Measurements from ENCODE around the gene GANAB. TPM values are rescaled to one million over a fixed set of nuclear protein-coding genes. Genes with fewer than 3 reads are reported as not detected.
"Not testable (repeated sequence)": the region's sequence is repeated elsewhere in the genome, so short reads cannot be mapped to it uniquely, and the experiment has no call there.

GANAB gene
- total RNA-seq (309 TPM), polyA plus RNA-seq (ENCODE audit: insufficient read depth, low read depth, low replicate concordance) (110 TPM)
- long read RNA-seq, donor 1, transcript GANAB-202 (24 exons, 3,608 nt) = major isoform, 8 of 67 reads
- long read RNA-seq, donor 1, partial matches to known transcripts = 19 of 67 reads
- long read RNA-seq, donor 1, other reads (novel, unspliced or antisense) = 34 of 67 reads
- long read RNA-seq, donor 2, transcript GANAB-202 (24 exons, 3,608 nt) = major isoform, 11 of 43 reads
- long read RNA-seq, donor 2, partial matches to known transcripts = 29 of 43 reads
- long read RNA-seq, donor 2, other reads (novel, unspliced or antisense) = 0 of 43 reads
- long read RNA-seq, donor 3, transcript GANAB-208 (4 exons, 608 nt) = minor isoform, 7 of 75 reads
- long read RNA-seq, donor 3, transcript GANAB-202 (24 exons, 3,608 nt) = major isoform, 14 of 75 reads
- long read RNA-seq, donor 3, transcript GANAB-201 (25 exons, 3,906 nt) = minor isoform, 6 of 75 reads
- long read RNA-seq, donor 3, partial matches to known transcripts = 48 of 75 reads
- long read RNA-seq, donor 3, other reads (novel, unspliced or antisense) = 0 of 75 reads
- long read RNA-seq, donor 4, transcript GANAB-201 (25 exons, 3,906 nt) = minor isoform, 6 of 43 reads
- long read RNA-seq, donor 4, transcript GANAB-202 (24 exons, 3,608 nt) = major isoform, 8 of 43 reads
- long read RNA-seq, donor 4, partial matches to known transcripts = 25 of 43 reads
- long read RNA-seq, donor 4, other reads (novel, unspliced or antisense) = 0 of 43 reads
- long read RNA-seq, donor 5, partial matches to known transcripts = 0 of 1 reads
- long read RNA-seq, donor 5, other reads (novel, unspliced or antisense) = 0 of 1 reads
- long read RNA-seq, donor 6, partial matches to known transcripts = 0 of 6 reads
- long read RNA-seq, donor 6, other reads (novel, unspliced or antisense) = 0 of 6 reads
- long read RNA-seq, donor 7, partial matches to known transcripts = 8 of 128 reads
- long read RNA-seq, donor 7, other reads (novel, unspliced or antisense) = 118 of 128 reads
- long read RNA-seq, donor 8, transcript GANAB-202 (24 exons, 3,608 nt) = major isoform, 8 of 92 reads
- long read RNA-seq, donor 8, partial matches to known transcripts = 62 of 92 reads
- long read RNA-seq, donor 8, other reads (novel, unspliced or antisense) = 18 of 92 reads
- long read RNA-seq, donor 9, partial matches to known transcripts = 26 of 33 reads
- long read RNA-seq, donor 9, other reads (novel, unspliced or antisense) = 0 of 33 reads
- long read RNA-seq, donor 10, transcript GANAB-208 (4 exons, 608 nt) = minor isoform, 5 of 46 reads
- long read RNA-seq, donor 10, transcript GANAB-202 (24 exons, 3,608 nt) = major isoform, 7 of 46 reads
- long read RNA-seq, donor 10, partial matches to known transcripts = 23 of 46 reads
- long read RNA-seq, donor 10, other reads (novel, unspliced or antisense) = 6 of 46 reads

GRCh38 chr11:62645946-62646824, at the start of gene GANAB:
Gene GANAB (minus strand): TSS chr11:62646613. CDS start chr11:62646599, 14 bp downstream.
- Histone ChIP-seq H3K9ac (ENCODE audit: low read length in 3 of 3) (peak within 1 kb of the TSS; percentile 89 to 94 (median 91)), H3K4me3 (ENCODE audit: low read length in 3 of 3) (peak within 1 kb of the TSS; percentile 86 to 95 (median 93)), H3K27ac (ENCODE audit: low read depth in 2 of 2, low read length in 2 of 2) (peak within 1 kb of the TSS; percentile 82 to 91), H3K9me3 (ENCODE audit: control insufficient read depth in 2 of 3, insufficient read depth in 1 of 3, low read length in 3 of 3) (no peaks in the 10 kb centered on the region), H3K36me3 (ENCODE audit: control insufficient read depth in 2 of 3, insufficient read depth in 3 of 3, low read length in 3 of 3) (peaks cover 0 to 31% (median 5%) of the 10 kb centered on the region in 3 donors), H3K4me1 (ENCODE audit: control insufficient read depth in 2 of 3, insufficient read depth in 2 of 3, low read depth in 1 of 3, low read length in 3 of 3) (peaks cover 0 to 13% (median 2%) of the 10 kb centered on the region in 3 donors), H3K27me3 (ENCODE audit: control insufficient read depth, insufficient read depth, low read length) (no peaks in the 10 kb centered on the region)
- FAIRE-seq = peak; percentile 66
- DNase-seq = peak; percentile 99 to 100 (median 99)
- TF ChIP-seq, protein P1, sequence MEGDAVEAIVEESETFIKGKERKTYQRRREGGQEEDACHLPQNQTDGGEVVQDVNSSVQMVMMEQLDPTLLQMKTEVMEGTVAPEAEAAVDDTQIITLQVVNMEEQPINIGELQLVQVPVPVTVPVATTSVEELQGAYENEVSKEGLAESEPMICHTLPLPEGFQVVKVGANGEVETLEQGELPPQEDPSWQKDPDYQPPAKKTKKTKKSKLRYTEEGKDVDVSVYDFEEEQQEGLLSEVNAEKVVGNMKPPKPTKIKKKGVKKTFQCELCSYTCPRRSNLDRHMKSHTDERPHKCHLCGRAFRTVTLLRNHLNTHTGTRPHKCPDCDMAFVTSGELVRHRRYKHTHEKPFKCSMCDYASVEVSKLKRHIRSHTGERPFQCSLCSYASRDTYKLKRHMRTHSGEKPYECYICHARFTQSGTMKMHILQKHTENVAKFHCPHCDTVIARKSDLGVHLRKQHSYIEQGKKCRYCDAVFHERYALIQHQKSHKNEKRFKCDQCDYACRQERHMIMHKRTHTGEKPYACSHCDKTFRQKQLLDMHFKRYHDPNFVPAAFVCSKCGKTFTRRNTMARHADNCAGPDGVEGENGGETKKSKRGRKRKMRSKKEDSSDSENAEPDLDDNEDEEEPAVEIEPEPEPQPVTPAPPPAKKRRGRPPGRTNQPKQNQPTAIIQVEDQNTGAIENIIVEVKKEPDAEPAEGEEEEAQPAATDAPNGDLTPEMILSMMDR (IDR thresholded peaks at IDR 0.05; ENCODE audit: borderline replicate concordance, extremely low read depth, insufficient read depth) = peak; percentile 1
- intact Hi-C loops (cut with DNase I) = no loop called here

DNA sequence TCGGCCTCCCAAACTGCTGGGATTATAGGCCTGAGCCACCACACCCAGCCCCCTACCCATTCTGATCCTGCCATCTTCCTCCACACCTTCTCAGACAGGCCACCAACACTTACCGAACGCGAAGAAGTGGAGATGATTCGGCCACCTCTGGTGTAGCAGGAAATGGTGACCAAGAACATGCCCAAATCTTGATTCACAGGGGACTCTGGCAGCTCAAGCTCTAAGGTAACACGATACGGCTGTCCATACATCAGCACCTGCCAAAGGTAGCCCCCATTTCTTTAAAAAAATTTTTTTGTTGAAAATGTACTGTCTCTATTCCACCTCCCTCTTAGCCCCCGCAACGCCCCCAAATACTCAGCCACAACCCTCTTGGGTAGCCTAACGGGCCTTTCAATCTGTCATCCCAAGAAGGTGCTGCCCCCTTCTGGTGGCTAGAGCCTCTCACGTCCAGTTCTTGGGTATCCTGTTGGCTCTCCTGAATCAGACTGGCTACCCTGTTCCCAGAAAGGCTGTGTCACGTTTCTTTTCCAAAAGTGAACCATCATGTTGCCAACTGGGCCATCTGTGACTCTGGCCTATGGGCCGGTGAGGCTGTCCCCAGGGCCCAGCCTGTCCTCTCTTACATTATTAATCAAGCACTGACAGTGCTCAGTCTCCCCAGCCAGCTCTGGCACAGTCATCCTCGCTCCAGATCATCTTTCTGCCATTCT, 48.2 kb upstream of the GANAB start:
- TF ChIP-seq, protein P1 (IDR thresholded peaks at IDR 0.05; ENCODE audit: borderline replicate concordance, extremely low read depth, insufficient read depth) = peak; percentile 75

DNA sequence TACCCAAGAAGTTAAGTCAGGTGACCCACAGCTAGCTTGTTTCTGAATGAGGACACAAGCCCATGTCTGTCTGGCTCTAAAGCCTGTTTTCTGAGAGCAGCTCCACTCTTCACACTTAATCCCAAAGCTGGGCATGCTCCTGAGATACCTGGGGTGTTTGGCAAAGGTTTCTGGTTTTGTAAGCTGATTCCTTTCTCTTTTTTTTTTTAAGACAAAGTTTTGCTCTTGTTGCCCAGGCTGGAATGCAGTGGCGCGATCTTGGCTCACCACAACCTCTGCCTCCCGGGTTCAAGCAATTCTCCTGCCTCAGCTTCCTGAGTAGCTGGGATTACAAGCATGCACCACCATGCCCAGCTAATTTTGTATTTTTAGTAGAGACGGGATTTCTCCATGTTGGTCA, 47.2 kb upstream of the GANAB start:
- not testable (repeated sequence) for H3K4me3 ChIP-seq (ENCODE audit: low read length in 3 of 3); H3K4me1 ChIP-seq (ENCODE audit: control insufficient read depth in 2 of 3, insufficient read depth in 2 of 3, low read depth in 1 of 3, low read length in 3 of 3); H3K27ac ChIP-seq (ENCODE audit: low read depth in 2 of 2, low read length in 2 of 2); H3K27me3 ChIP-seq (ENCODE audit: control insufficient read depth, insufficient read depth, low read length); H3K9me3 ChIP-seq (ENCODE audit: control insufficient read depth in 2 of 3, insufficient read depth in 1 of 3, low read length in 3 of 3); DNase-seq; FAIRE-seq; H3K9ac ChIP-seq (ENCODE audit: low read length in 3 of 3)
- H3K36me3 ChIP-seq (ENCODE audit: control insufficient read depth in 2 of 3, insufficient read depth in 3 of 3, low read length in 3 of 3) = peaks cover 5 to 32% (median 12%) of the 10 kb centered on the region in 3 donors
- intact Hi-C loops (cut with DNase I) = loop anchor here (10.0 kb wide), 1 partner anchor 299 kb away; no protein-coding TSS in a partner anchor

More for the DNA sequence above, 48.2 kb upstream of the GANAB start:
- H3K9me3 ChIP-seq (ENCODE audit: control insufficient read depth in 2 of 3, insufficient read depth in 1 of 3, low read length in 3 of 3) = no peaks in the 10 kb centered on the region
- H3K4me3 ChIP-seq (ENCODE audit: low read length in 3 of 3) = no peak overlapping the region
- no peak overlapping the region for H3K27ac ChIP-seq (ENCODE audit: low read depth in 2 of 2, low read length in 2 of 2)
- no peaks in the 10 kb centered on the region for H3K4me1 ChIP-seq (ENCODE audit: control insufficient read depth in 2 of 3, insufficient read depth in 2 of 3, low read depth in 1 of 3, low read length in 3 of 3)
- no peaks in the 10 kb centered on the region for H3K27me3 ChIP-seq (ENCODE audit: control insufficient read depth, insufficient read depth, low read length)
- intact Hi-C loops (cut with DNase I) = loop anchor here (10.0 kb wide), 1 partner anchor 300 kb away; no protein-coding TSS in a partner anchor
- FAIRE-seq = no peak
- peaks cover 5 to 32% (median 12%) of the 10 kb centered on the region in 3 donors for H3K36me3 ChIP-seq (ENCODE audit: control insufficient read depth in 2 of 3, insufficient read depth in 3 of 3, low read length in 3 of 3)
- no peak overlapping the region for H3K9ac ChIP-seq (ENCODE audit: low read length in 3 of 3)
- DNase-seq = peak in 4 of 5 donors; percentile 71 to 93 (median 78)

All from kidney (tissue), 22 donors.